GM03348 (cell line): Measurements from ENCODE around the gene PLCB1.
A peak's percentile ranks its signal among the peaks of the same experiment; 100 is the strongest.

Experiments
- DNase-seq: peaks from one replicate; pipeline ENCODE4 v3.0.0; 2012; ENCODE audit warnings: low spot score

The PLCB1 gene

GRCh38 chr20:8895472-8895871, 763.4 kb downstream of the PLCB1 start:
- DNase-seq: no peak

- DNase-seq: no peak
These were observed 766.8 kb downstream of the PLCB1 start for GRCh38 chr20:8898823-8899222.

GRCh38 chr20:8901237-8902025, 769.4 kb downstream of the PLCB1 start:
- peak; percentile 23 for DNase-seq

DNA sequence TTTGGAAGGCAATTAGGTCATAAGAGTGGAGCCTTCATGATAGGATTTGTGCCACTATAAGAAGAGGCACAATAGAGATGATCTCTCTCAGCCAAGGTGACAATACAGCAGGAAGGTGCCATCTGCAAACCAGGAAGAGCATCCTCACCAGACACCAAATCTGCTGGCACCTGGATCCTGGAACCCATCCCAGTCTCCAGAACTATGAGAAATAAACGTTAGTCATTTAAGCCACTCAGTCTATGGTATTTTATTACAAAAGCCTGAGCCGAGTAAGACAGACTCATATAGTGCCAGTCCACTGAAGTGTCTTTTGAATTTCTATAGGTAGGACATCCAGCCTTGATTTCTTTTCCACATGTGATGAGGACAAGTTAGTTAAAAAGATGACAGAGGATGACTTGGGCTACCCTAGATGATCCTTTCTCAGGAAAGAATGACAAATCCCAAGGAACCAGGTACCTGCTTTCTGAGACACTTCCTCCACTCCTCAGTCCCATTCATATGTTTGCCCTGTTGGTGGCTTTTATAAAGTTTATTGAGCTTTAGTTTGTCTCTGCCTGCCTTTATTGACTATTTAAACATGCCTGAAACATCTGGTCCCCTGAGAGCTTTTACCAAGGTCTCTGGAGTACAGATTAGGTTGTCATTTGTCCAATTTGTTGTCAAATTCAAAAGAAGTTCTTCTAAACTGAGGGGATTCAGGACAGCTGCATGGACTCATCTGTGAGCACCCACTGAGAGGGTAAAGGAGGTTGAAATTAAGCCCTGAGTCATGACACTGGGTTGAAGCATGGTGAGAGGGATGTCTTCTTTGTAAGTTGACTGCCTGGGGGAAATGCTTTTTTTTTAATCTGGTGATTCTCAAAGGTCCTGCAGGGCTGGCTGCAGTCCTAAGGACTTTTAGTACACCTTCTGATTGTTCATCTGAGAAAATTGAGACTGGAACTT, 771.9 kb downstream of the PLCB1 start:
- DNase-seq: no peak

DNA sequence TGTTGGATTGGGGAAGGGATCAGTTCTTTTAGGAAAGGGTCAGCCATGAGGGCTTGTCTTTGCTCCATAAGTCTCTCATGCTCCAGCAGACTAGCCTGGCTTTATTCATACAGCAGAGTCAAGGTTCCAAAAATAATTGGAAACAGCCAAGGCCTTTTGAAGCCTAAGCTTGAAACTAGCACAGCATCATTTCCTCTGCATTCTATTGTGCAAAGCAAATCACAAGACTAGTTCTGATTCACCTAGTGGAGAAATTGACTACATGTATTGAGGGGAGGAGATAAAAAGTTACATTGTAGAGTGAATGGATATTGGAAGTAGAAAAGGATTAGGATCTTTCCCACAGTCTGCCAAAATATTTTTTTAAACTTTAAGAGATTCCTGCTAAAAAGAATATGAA, 777.5 kb downstream of the PLCB1 start:
- peak; percentile 14 for DNase-seq

GRCh38 chr20:8912096-8912495, 780.0 kb downstream of the PLCB1 start:
- no peak for DNase-seq

DNA sequence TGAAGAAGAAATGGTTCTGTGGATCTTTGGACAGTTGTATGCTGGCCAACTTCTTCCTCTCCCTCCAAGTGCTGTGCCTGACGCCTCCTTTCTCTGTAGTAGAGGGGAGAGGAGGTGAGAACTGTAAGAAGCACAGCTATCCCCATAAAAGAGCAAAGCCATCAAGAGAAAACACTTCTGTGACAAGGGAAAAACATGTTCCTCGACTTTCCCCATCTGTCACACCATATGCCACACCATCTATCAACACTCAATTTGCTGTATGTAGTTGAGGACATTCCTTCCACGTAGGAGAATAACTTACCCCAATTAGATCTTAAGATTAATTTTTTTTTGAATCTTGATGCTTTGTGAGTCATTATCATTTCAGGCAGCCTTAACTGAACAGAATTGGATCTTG, 780.7 kb downstream of the PLCB1 start:
- no peak for DNase-seq

- no peak for DNase-seq
These were observed 781.4 kb downstream of the PLCB1 start for GRCh38 chr20:8913456-8913855.

GRCh38 chr20:8914421-8914820, 782.4 kb downstream of the PLCB1 start:
- no peak for DNase-seq

- no peak for DNase-seq
These were observed 785.0 kb downstream of the PLCB1 start for GRCh38 chr20:8917084-8917483.

GRCh38 chr20:8918145-8918544, 786.1 kb downstream of the PLCB1 start:
- DNase-seq: no peak

DNA sequence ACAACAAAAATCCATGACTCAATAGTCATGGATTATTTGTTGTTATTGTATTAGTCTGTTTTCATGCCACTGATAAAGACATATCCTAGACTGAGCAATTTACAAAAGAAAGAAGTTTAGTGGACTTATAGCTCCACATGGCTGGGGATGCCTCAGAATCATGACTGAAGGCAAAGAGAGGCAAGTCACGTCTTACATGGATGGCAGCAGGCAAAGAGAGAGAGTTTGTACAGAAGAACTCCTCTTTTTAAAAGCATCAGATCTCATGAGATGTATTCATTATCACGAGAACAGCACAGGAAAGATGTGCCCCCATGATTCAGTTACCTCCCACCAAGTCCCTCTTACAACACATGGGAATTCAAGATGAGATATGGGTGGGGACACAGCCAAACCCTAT, 792.5 kb downstream of the PLCB1 start:
- DNase-seq: no peak

- DNase-seq: no peak
These were observed 798.7 kb downstream of the PLCB1 start for GRCh38 chr20:8930726-8931125.

GRCh38 chr20:8932192-8933165, 800.4 kb downstream of the PLCB1 start:
- DNase-seq: peak; percentile 60

GRCh38 chr20:8933381-8933807, 801.3 kb downstream of the PLCB1 start:
- peak; percentile 37 for DNase-seq

DNA sequence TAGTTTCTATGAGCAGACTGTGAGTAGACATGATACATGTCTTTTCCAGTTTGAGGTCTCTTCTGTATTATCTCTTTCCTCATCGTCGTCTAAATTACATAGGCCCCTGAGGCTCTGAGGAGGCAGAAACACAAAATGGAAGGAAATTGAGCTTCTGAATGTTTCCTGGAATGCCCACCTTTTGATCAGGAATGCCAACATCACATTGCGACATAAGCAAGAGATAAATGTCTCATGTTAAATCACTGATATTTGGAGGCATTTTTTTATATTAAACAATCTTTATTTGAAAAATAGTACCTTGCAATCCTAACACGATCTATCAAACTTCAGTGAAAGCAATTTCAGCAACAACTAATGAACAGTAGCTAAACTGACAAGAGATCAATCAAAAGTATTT, 802.3 kb downstream of the PLCB1 start:
- DNase-seq: no peak
